Gastroesophageal sphincter (tissue), 3 donors: ENCODE results near the gene HDAC4.

ENCODE experiments used
- POLR2AphosphoS5 ChIP-seq: sonication (generic); formaldehyde crosslinking; IDR thresholded peaks from one replicate; pipeline ENCODE4 v1.6.1; 2017; ENCODE audit warnings: antibody characterized with exemption
- TF ChIP-seq, protein P1 (sequence below), 4 experiments: fragments of 200-600 bp in 2 of 4; fragments of 450-650 bp in 2 of 4; sonication (generic) in 1 of 4; IDR thresholded peaks; one replicate each; pipeline ENCODE4 v1.5.1; 2017 to 2019; ENCODE audit warnings: antibody characterized with exemption in 4 of 4, mild to moderate bottlenecking in 2 of 4, moderate library complexity in 2 of 4

DNA sequence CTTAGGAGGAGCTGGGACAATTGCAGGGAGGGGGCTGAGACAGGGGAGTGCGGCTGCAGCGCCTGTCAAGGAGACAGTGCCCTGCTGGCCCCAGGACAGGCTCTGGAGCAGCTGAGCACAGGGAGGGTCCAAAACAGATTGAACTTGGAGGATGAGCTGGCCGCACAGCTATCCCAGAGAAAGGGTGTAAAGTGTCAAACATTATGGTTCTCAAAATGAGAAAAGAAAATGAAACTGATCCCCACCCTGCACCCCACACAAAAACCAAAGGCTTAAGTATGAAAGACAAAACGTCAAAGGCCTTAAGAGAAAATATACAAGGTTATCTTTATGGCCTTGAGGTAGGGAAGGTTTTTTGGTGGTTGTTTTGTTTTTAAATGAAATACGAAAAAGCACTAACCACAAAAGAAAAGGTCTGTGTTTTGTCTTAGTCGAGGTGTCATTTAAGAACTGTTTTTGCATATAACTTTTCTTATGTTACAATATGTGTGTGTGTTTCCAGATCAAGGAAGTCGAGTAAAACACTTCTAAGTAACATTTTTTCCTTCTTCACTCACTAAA is 111.8 kb downstream of the HDAC4 start:
- TF ChIP-seq POLR2AphosphoS5, result no peak
- TF ChIP-seq, protein P1, sequence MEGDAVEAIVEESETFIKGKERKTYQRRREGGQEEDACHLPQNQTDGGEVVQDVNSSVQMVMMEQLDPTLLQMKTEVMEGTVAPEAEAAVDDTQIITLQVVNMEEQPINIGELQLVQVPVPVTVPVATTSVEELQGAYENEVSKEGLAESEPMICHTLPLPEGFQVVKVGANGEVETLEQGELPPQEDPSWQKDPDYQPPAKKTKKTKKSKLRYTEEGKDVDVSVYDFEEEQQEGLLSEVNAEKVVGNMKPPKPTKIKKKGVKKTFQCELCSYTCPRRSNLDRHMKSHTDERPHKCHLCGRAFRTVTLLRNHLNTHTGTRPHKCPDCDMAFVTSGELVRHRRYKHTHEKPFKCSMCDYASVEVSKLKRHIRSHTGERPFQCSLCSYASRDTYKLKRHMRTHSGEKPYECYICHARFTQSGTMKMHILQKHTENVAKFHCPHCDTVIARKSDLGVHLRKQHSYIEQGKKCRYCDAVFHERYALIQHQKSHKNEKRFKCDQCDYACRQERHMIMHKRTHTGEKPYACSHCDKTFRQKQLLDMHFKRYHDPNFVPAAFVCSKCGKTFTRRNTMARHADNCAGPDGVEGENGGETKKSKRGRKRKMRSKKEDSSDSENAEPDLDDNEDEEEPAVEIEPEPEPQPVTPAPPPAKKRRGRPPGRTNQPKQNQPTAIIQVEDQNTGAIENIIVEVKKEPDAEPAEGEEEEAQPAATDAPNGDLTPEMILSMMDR (IDR thresholded peaks at IDR 0.05), result no peak
